ENCODE data around the gene DDX47. TPM values are rescaled to one million over a fixed set of nuclear protein-coding genes. Genes with fewer than 3 reads are reported as not detected.
"Not testable (repeated sequence)": the region's sequence is repeated elsewhere in the genome, so short reads cannot be mapped to it uniquely, and the experiment has no call there.

DDX47 gene
- total RNA-seq, 1 experiment from 2014 or later: 60.5 TPM

- no TSS peak for BruUV-seq (replicated peaks)
- CTCF ChIA-PET: interaction anchor here (0.6 kb wide), 1 partner anchor 576 kb away, joined by 8 read pairs; no protein-coding TSS in a partner anchor
Observed at GRCh38 chr12:12845794-12846243, 32.7 kb downstream of the DDX47 start.

GRCh38 chr12:12846780-12847179, 33.6 kb downstream of the DDX47 start:
- peaks cover 21% of the 10 kb centered on the region for H3K4me1 Mint-ChIP-seq (ENCODE audit: low read depth, unreplicated experiment)
- H3K27ac Mint-ChIP-seq (ENCODE audit: unreplicated experiment); intact Hi-C loops (cut with micrococcal nuclease; ENCODE audit: unreplicated experiment); H3K9me3 Mint-ChIP-seq (ENCODE audit: low read depth, unreplicated experiment); BruUV-seq (replicated peaks); H3K27me3 Mint-ChIP-seq (ENCODE audit: unreplicated experiment); CTCF ChIA-PET; DNase-seq; H3K4me3 Mint-ChIP-seq (ENCODE audit: low read depth, unreplicated experiment): not testable (repeated sequence)
- H3K36me3 Mint-ChIP-seq (ENCODE audit: insufficient read depth, unreplicated experiment): peaks cover 23% of the 10 kb centered on the region

More at GRCh38 chr12:12845794-12846243, 32.7 kb downstream of the DDX47 start:
- H3K36me3 Mint-ChIP-seq (ENCODE audit: insufficient read depth, unreplicated experiment): peaks cover 23% of the 10 kb centered on the region
- H3K4me1 Mint-ChIP-seq (ENCODE audit: low read depth, unreplicated experiment): peaks cover 21% of the 10 kb centered on the region
- intact Hi-C loops (cut with micrococcal nuclease; ENCODE audit: unreplicated experiment): no loop called here
- no peak for DNase-seq
- no peaks in the 10 kb centered on the region for H3K27me3 Mint-ChIP-seq (ENCODE audit: unreplicated experiment)
- TF ChIP-seq CTCF (IDR thresholded peaks at IDR 0.05; ENCODE audit: unreplicated experiment): no peak
- H3K4me3 Mint-ChIP-seq (ENCODE audit: low read depth, unreplicated experiment): peak overlapping the region; percentile 11
- H3K27ac Mint-ChIP-seq (ENCODE audit: unreplicated experiment): peak overlapping the region; percentile 1
- H3K9me3 Mint-ChIP-seq (ENCODE audit: low read depth, unreplicated experiment): no peaks in the 10 kb centered on the region

- H3K4me1 Mint-ChIP-seq (ENCODE audit: low read depth, unreplicated experiment): no peaks in the 10 kb centered on the region
- H3K27me3 Mint-ChIP-seq (ENCODE audit: unreplicated experiment): no peaks in the 10 kb centered on the region
- peaks cover 9% of the 10 kb centered on the region for H3K36me3 Mint-ChIP-seq (ENCODE audit: insufficient read depth, unreplicated experiment)
- DNase-seq: no peak
- H3K4me3 Mint-ChIP-seq (ENCODE audit: low read depth, unreplicated experiment): no peak overlapping the region
- no TSS peak for BruUV-seq (replicated peaks)
- intact Hi-C loops (cut with micrococcal nuclease; ENCODE audit: unreplicated experiment): no loop called here
- H3K27ac Mint-ChIP-seq (ENCODE audit: unreplicated experiment): no peak overlapping the region
- H3K9me3 Mint-ChIP-seq (ENCODE audit: low read depth, unreplicated experiment): peaks cover 2% of the 10 kb centered on the region
- CTCF ChIA-PET: no interaction called here
- TF ChIP-seq CTCF (IDR thresholded peaks at IDR 0.05; ENCODE audit: unreplicated experiment): no peak
Observed at GRCh38 chr12:12853435-12853834, 40.3 kb downstream of the DDX47 start.

GRCh38 chr12:12859690-12860089, 46.5 kb downstream of the DDX47 start:
- Mint-ChIP-seq H3K9me3 (ENCODE audit: low read depth, unreplicated experiment) (peaks cover 5% of the 10 kb centered on the region), H3K27me3 (ENCODE audit: unreplicated experiment) (no peaks in the 10 kb centered on the region), H3K27ac (ENCODE audit: unreplicated experiment) (peak overlapping the region; percentile 19), H3K4me1 (ENCODE audit: low read depth, unreplicated experiment) (peaks cover 8% of the 10 kb centered on the region), H3K4me3 (ENCODE audit: low read depth, unreplicated experiment) (no peak overlapping the region), H3K36me3 (ENCODE audit: insufficient read depth, unreplicated experiment) (peaks cover 16% of the 10 kb centered on the region)
- no TSS peak for BruUV-seq (replicated peaks)
- TF ChIP-seq CTCF (IDR thresholded peaks at IDR 0.05; ENCODE audit: unreplicated experiment): no peak
- CTCF ChIA-PET: no interaction called here
- DNase-seq: no peak
- intact Hi-C loops (cut with micrococcal nuclease; ENCODE audit: unreplicated experiment): no loop called here

- Mint-ChIP-seq H3K27me3 (ENCODE audit: unreplicated experiment) (no peaks in the 10 kb centered on the region), H3K36me3 (ENCODE audit: insufficient read depth, unreplicated experiment) (peaks cover 18% of the 10 kb centered on the region), H3K9me3 (ENCODE audit: low read depth, unreplicated experiment) (peaks cover 4% of the 10 kb centered on the region), H3K27ac (ENCODE audit: unreplicated experiment) (no peak overlapping the region), H3K4me3 (ENCODE audit: low read depth, unreplicated experiment) (no peak overlapping the region), H3K4me1 (ENCODE audit: low read depth, unreplicated experiment) (peaks cover 18% of the 10 kb centered on the region)
- DNase-seq: no peak
- intact Hi-C loops (cut with micrococcal nuclease; ENCODE audit: unreplicated experiment): no loop called here
- CTCF ChIA-PET: no interaction called here
- TF ChIP-seq CTCF (IDR thresholded peaks at IDR 0.05; ENCODE audit: unreplicated experiment): no peak
- BruUV-seq (replicated peaks): no TSS peak
Observed at GRCh38 chr12:12864243-12864642, 51.1 kb downstream of the DDX47 start.

All from Calu3 (cell line).